Endothelial cell of umbilical vein (primary cell): ENCODE results near the gene SPACA4. TPM values are rescaled to one million over a fixed set of nuclear protein-coding genes. Genes with fewer than 3 reads are reported as not detected.

Experiments used
- BruUV-seq: library from RNA; stranded (reverse); fragments of 400-500 nt; replicated peaks from 2 replicates; lab custom pipeline; 2021; lab: Mats Ljungman, UMichigan
- CTCF ChIA-PET: fragments of 300-600, 350-600 bp; sonication (Branson Sonifier 250); formaldehyde crosslinking; loops from one replicate; lab custom pipeline; 2021; ENCODE audit warnings: antibody characterized with exemption, inconsistent platforms; lab: Charles Lee
- POLR2A ChIA-PET: fragments of 300-600, 350-600 bp; sonication (Branson Sonifier 250); formaldehyde crosslinking; loops from one replicate; lab custom pipeline; 2021; ENCODE audit warnings: antibody characterized with exemption, inconsistent platforms; lab: Charles Lee
- DNase-seq: peaks from one replicate; pipeline ENCODE4 v3.0.0-alpha.2; 2011; ENCODE audit warnings: low read depth, low spot score
- FAIRE-seq: peaks from 2 replicates; lab custom pipeline; 2011; peaks lifted over from hg19 to GRCh38; lab: Jason Lieb, UNC
- H2AFZ ChIP-seq: 2 replicates; pipeline ENCODE4 v1.6.0; 2012; ENCODE audit warnings: low read depth, low read length, control low read depth, inconsistent platforms
- H3K27ac ChIP-seq: 2 replicates; pipeline ENCODE4 v1.5.1; 2011; ENCODE audit warnings: low read depth, mild to moderate bottlenecking, control low read depth, low read length, moderate library complexity; ENCODE audit not compliant: insufficient read depth
- H3K27me3 ChIP-seq, 2 experiments: 2 replicates each; pipeline versions ENCODE4 v1.6.0 to v1.6.1; 2011; ENCODE audit warnings: low read length in 2 of 2, mixed read lengths in 1 of 2; ENCODE audit not compliant: control insufficient read depth in 2 of 2, insufficient read depth in 2 of 2
- H3K36me3 ChIP-seq, 2 experiments: 2 replicates in 1 of 2; 3 replicates in 1 of 2; pipeline ENCODE4 v1.5.1; 2011; ENCODE audit warnings: low read length in 2 of 2, mild to moderate bottlenecking in 1 of 2, moderate library complexity in 1 of 2; ENCODE audit not compliant: control insufficient read depth in 2 of 2, insufficient read depth in 2 of 2; ENCODE audit errors: extremely low read depth in 1 of 2
- H3K4me1 ChIP-seq: 3 replicates; pipeline ENCODE4 v1.5.1; 2011; ENCODE audit warnings: mild to moderate bottlenecking, low read length; ENCODE audit not compliant: control insufficient read depth, insufficient read depth; ENCODE audit errors: extremely low read depth
- H3K4me2 ChIP-seq: 2 replicates; pipeline ENCODE4 v1.6.1; 2011; ENCODE audit warnings: low read length, control low read depth, mixed read lengths; ENCODE audit not compliant: insufficient read depth
- H3K4me3 ChIP-seq, 3 experiments: fragments of 200-600 bp in 1 of 3; sonication (generic), shearing (Covaris generic) in 1 of 3; replicated peaks in 1 of 3; 2 replicates each; pipeline ENCODE4 v1.5.1; 2011 to 2016; ENCODE audit warnings: control low read depth in 3 of 3, low read length in 3 of 3, mild to moderate bottlenecking in 2 of 3, inconsistent platforms in 1 of 3, low read depth in 1 of 3, moderate library complexity in 1 of 3; ENCODE audit not compliant: insufficient read depth in 1 of 3
- H3K79me2 ChIP-seq: 2 replicates; pipeline ENCODE4 v1.6.0; 2012; ENCODE audit warnings: low read length, inconsistent platforms; ENCODE audit not compliant: control insufficient read depth, insufficient read depth
- H3K9ac ChIP-seq: replicated peaks from 2 replicates; pipeline ENCODE3; 2011; ENCODE audit warnings: low read length, control low read depth; ENCODE audit not compliant: insufficient read depth; ENCODE audit errors: extremely low read depth
- H3K9me1 ChIP-seq: replicated peaks from 3 replicates; pipeline ENCODE4 v1.6.0; 2011; ENCODE audit warnings: mild to moderate bottlenecking, low read length; ENCODE audit not compliant: control insufficient read depth, insufficient read depth; ENCODE audit errors: extremely low read depth
- H3K9me3 ChIP-seq: replicated peaks from 2 replicates; pipeline ENCODE4 v1.5.1; 2012; ENCODE audit warnings: low read length, inconsistent platforms; ENCODE audit not compliant: control insufficient read depth, insufficient read depth
- H4K20me1 ChIP-seq: replicated peaks from 2 replicates; pipeline ENCODE3; 2011; ENCODE audit warnings: mild to moderate bottlenecking, low read length; ENCODE audit not compliant: control insufficient read depth, insufficient read depth; ENCODE audit errors: extremely low read depth
- CTCF ChIP-seq, 2 donors: IDR thresholded peaks; 1 replicate in 1 of 2; 2 replicates in 1 of 2; pipeline ENCODE4 v1.5.1; 2011; ENCODE audit warnings: low read length in 2 of 2, mild to moderate bottlenecking in 2 of 2, moderate library complexity in 2 of 2, control low read depth in 1 of 2, inconsistent platforms in 1 of 2, low read depth in 1 of 2; ENCODE audit not compliant: insufficient read depth in 1 of 2; ENCODE audit errors: extremely low read depth in 1 of 2
- FOS ChIP-seq: IDR thresholded peaks from 2 replicates; pipeline ENCODE4 v1.6.1; 2011; ENCODE audit warnings: mild to moderate bottlenecking, low read length, moderate library complexity, borderline replicate concordance; ENCODE audit not compliant: insufficient read depth
- GATA2 ChIP-seq: IDR thresholded peaks from 2 replicates; pipeline ENCODE4 v1.7.0; 2011; ENCODE audit warnings: low read depth, mild to moderate bottlenecking, moderate library complexity, mixed read lengths, low read length; ENCODE audit not compliant: insufficient read length, insufficient read depth
- JUN ChIP-seq: IDR thresholded peaks from 2 replicates; pipeline ENCODE4 v1.6.1; 2011; ENCODE audit warnings: borderline replicate concordance, low read depth; ENCODE audit not compliant: insufficient read length, insufficient read depth
- MYC ChIP-seq: IDR thresholded peaks from one replicate; pipeline ENCODE4 v1.6.1; 2011; ENCODE audit warnings: mild to moderate bottlenecking, low read depth, low read length
- POLR2A ChIP-seq: IDR thresholded peaks from 2 replicates; pipeline ENCODE4 v1.6.1; 2012; ENCODE audit warnings: low read depth, mild to moderate bottlenecking, control low read depth, low read length
- POLR2AphosphoS5 ChIP-seq: IDR thresholded peaks from 2 replicates; pipeline ENCODE4 v1.6.1; 2012; ENCODE audit warnings: low read depth, mild to moderate bottlenecking, control low read depth, low read length, moderate library complexity; ENCODE audit not compliant: insufficient read depth
- dilution Hi-C: fragments of 300-500 bp; cut with MboI; formaldehyde crosslinking; loops from one replicate; pipeline ENCODE4 v1.15.0; 2019; ENCODE audit warnings: low sequenced_read_pairs; ENCODE audit not compliant: extremely low pct_ligation_motif_present
- intact Hi-C: fragments of 100-400 bp; cut with micrococcal nuclease; formaldehyde crosslinking; loops from one replicate; pipeline ENCODE4 v1.10.0; 2022
- polyA plus RNA-seq, 4 experiments: library from polyadenylated mRNA; depleted of rRNA in 3 of 4; stranded (reverse) in 3 of 4; unstranded in 1 of 4; fragments of >200 nt; gene quantifications; 2 replicates each; pipeline versions ENCODE4 v1.2.1 to v1.2.3, GENCODE V29; 2011 to 2012; ENCODE audit warnings: missing spikeins in 1 of 4
- total RNA-seq: library from RNA; stranded (reverse); gene quantifications from 2 replicates; pipeline ENCODE4 v1.2.3, GENCODE V29; 2021

Gene SPACA4
- total and polyA plus RNA-seq, 2 donors (not counting 3 experiments of a cell fraction or from before 2014, with no cell fraction given), result not detected

- Histone ChIP-seq H3K9me3 (no peaks in the 10 kb centered on the region), H3K4me3 (peak overlapping the region; percentile 56 to 87 (median 70)), H4K20me1 (no peaks in the 10 kb centered on the region), H3K9ac (peak overlapping the region; percentile 91), H2AFZ (peak overlapping the region; percentile 81), H3K79me2 (peaks cover 38% of the 10 kb centered on the region), H3K27me3 (no peaks in the 10 kb centered on the region), H3K27ac (peak overlapping the region; percentile 81), H3K9me1 (no peaks in the 10 kb centered on the region), H3K4me2 (peak overlapping the region; percentile 95), H3K4me1 (peaks cover 31% of the 10 kb centered on the region), H3K36me3 (peaks cover 19 to 24% of the 10 kb centered on the region in 2 experiments)
- TSS peak; percentile 65 for BruUV-seq
- intact Hi-C loops, result loop anchor here (1.0 kb wide), 1 partner anchor 17 kb away; the partner anchor contains the start of gene DBP
- TF ChIP-seq GATA2 (no peak), POLR2AphosphoS5 (no peak), FOS (no peak), CTCF (IDR thresholded peaks at IDR 0.05; ENCODE audit: extremely low read depth in 1 of 2, insufficient read depth in 1 of 2, low read depth in 1 of 2, low read length in 2 of 2) (no peak), POLR2A (no peak), JUN (no peak), MYC (no peak)
- DNase-seq, result no peak
- dilution Hi-C loops, result no loop called here
- CTCF ChIA-PET, result interaction anchor here (0.9 to 2.7 kb wide), 4 partner anchors 10 to 26 kb away, joined by 3 to 12 read pairs (median 7); no protein-coding TSS in a partner anchor
- POLR2A ChIA-PET, result interaction anchor here (0.5 to 1.6 kb wide), 11 partner anchors 10 to 374 kb away, joined by 3 to 15 read pairs (median 4); partner anchors contain the start of genes GYS1 and RUVBL2
- peak; percentile 66 for FAIRE-seq
These were observed 13.4 kb downstream of the SPACA4 start for GRCh38 chr19:48619692-48620585.
